Activated CD4-positive, alpha-beta T cell treated with anti-CD3 and anti-CD28 coated beads for 24 hours (primary cell): ENCODE data around the gene NOM1.
A peak's percentile ranks its signal among the peaks of the same experiment; 100 is the strongest.

Experiments used
- DNase-seq, 2 donors: peaks; one replicate each; pipeline ENCODE4 v3.0.0-alpha.2; 2020; ENCODE audit warnings: low read depth in 2 of 2

NOM1 gene

DNA sequence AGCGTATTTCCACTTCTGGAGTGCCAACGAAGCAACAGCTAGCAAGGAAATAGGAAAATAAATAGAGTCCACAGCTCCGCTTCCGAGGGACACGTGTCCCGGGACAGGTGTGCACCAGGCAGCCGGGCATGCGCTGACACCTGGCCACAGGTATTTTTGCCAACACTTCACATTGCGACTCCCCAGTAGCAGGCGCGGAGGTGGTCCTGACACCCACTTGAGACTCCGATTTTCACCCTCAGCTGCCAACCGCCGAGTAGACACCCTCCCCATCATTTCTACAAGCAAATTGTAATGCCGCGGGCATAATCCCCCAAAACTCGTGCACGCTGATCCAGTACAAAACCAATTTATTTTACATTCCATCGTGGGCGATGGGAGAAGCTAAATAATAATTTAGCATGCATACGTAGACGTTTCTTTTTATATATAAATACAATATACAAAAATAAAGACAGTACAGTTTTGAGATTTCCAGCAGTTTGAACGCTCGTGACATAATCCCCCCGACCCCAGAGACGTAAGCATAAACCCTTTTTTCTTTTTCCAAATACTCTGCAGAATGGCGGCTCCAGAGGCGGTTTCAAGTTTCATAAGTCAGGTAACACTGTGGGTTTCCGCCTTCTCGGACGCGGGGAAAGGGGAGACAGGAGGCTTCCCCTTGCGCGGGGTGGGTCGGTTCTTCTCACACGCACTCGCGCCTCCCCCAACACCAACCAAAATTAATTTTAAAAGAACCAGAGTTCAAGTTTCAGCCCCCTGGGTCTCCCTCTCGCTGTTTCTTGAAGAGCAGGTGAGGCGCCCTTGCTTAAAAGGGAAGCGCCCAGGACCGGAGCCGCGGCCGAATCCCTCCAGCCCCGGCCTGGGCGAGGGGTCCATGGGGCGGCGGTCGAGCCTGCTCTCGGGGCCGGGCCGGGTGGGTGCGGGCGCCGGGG is 55.3 kb downstream of the NOM1 start:
- DNase-seq = no peak

- DNase-seq = no peak
Observed at GRCh38 chr7:157005456-157006204, 56.1 kb downstream of the NOM1 start.

GRCh38 chr7:157006205-157006747 is 56.8 kb downstream of the NOM1 start:
- DNase-seq = no peak

DNA sequence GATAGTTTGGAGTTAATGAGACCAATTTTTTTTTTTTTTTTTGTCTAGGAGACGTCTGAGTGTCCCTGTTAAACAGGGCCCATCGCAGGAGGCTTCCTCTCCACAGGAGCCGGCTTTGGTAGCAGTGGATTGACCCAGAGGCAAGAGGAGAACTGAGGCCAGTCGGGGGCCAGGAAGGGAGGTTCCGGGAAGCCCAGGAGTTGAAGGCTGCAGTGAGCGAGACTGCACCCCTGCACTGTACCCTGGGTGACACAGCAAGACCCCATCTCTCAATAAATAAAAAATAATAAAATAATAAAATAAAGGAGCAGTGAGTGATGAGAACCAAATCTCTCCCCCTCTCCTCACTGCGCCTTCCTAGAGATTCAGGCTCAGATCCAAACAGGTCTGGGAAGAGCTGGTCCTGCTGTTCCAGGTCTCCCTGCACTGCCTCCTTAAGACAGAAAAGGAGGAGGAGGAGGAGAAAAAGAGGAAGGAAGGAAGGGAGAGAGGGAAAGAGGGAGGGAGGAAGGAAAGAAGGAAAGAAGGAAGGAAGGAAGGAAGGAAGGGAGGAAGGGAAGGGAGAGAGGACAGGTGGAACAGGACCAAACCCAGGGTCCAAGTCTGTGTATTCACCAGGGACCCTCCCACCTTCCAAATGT is 57.4 kb downstream of the NOM1 start:
- DNase-seq = no peak

DNA sequence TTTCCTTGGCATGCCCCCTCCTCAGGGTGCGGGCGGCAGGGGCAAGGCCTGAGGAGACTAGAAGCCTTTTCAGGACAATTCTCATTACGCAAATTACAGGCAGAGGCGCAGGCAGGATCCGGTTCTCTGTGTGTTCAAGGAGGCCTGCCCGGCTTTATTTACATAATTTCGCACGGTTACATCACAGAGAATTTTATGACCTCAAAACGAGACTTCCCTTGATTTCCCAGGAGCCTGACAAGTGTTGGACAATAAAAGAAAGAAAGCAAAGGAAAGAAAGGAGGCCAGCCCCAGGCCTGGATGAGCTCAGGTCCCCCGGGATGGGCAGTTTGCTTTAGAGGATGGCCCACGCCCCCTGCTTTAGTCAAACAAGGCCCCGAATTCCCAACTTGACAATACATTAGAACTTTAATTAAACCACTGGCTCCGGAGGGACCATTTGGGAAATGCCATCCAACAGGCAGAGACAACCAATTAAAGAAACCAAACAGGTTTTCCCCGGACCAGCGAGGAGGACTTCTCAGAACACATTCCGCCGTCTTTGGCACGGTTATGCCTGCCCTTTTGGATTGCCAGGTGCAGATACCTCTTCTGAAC is 58.1 kb downstream of the NOM1 start:
- DNase-seq = no peak

- DNase-seq = no peak
Observed at GRCh38 chr7:157008206-157009169, 59.0 kb downstream of the NOM1 start.

DNA sequence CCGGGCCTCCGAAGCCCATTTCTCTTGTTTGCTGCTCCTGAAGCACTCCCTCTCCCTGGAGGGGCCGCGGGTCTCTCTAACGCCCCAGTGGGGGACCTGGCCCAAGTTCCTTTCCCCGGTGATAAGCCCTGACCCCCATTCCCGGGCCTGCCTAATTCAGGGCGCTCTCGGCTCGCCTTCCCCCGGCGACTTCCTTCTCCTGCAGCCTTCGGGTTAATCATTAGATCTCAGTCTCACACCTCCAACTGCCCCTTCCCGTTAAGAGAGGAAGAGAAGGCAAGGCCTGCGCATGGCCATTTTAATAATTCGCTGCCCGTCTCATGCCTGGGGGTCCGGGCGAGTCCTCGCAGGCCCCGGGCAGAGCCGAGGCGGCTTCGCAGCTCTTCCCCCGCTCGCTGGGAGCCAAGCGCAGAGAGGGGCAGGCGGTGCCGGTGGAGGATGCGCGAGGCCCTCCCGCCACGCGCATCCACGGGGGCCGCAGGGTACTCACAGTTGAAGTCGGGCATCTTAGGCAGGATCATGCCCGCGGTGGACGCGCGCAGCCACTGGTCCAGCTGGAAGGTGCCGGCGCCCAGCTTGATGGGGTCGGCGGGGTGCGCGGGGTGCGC is 59.8 kb downstream of the NOM1 start:
- no peak for DNase-seq

GRCh38 chr7:157009778-157010587 is 60.5 kb downstream of the NOM1 start:
- no peak for DNase-seq

DNA sequence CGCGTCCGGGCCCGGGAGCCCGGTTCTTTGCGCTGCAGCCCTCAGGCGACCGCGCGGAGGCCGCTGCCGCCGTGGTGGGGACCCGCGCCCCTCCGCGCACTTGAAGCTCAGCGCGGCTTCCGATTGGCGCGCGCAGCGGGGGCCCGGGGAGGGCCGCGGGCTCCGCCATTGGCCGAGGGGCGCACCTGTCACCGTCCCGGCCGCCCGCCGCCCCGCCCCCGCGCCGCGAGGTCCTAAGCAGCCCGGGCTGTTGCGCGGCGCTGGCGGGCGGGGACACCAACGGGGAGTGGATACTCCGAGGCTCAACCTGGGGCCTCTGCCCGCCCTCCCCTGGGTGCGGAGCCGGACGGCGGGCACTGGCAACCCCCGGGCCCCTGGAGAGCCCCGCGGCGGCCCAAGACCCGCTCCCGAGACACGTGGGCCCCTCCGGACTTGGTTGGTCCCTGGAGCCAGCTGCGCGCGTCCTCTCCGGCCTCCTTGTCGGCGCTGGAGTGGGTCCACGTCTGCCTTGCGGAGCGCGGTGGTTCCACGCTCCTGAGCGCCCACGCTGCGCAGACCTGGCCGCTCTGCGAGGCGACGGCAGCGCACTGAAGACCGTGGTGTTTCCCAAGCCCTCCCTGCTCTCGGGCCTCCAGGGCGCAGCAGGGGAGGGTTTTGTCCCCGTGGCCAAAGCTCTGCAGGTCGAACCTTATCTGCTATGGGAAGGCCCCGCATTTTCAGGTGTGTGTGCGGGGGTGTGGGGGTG is 61.2 kb downstream of the NOM1 start, which contains the start of gene MNX1:
TSS of gene MNX1 (minus strand) at position 76 of the 745 bp plus-strand sequence. CDS start 313 bp downstream, outside the sequence.
- peak in 1 of 2 donors; percentile 39 for DNase-seq

GRCh38 chr7:157011333-157012112 is 62.0 kb downstream of the NOM1 start:
- no peak for DNase-seq

DNA sequence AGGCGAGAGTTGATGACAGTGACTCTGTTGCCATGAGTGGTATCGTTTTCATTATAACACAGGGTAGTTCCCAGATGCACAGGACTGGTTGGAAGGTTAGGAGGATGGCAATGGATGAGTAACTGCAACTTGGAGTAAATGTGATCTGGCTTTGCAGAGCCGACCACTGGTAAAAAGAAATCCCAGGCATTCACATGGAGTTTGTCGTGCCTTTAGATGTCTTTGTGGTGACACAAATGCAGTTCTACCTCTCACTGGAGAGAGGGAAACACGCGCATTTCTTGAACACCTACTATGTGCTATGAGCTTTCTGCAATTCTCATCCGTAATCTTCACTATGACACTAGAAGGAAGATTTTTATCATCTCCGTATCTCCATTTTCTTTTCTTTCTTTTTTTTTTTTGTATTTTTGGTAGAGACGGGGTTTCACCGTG is 62.6 kb downstream of the NOM1 start:
- no peak for DNase-seq

GRCh38 chr7:157013101-157013500 is 63.6 kb downstream of the NOM1 start:
- DNase-seq = no peak

GRCh38 chr7:157013602-157014549 is 64.4 kb downstream of the NOM1 start:
- DNase-seq = no peak

- no peak for DNase-seq
Observed at GRCh38 chr7:157014635-157015555, 65.4 kb downstream of the NOM1 start.

GRCh38 chr7:157016024-157016351 is 66.5 kb downstream of the NOM1 start:
- no peak for DNase-seq
